ENCODE data around the gene SPOCK1. TPM values are rescaled to one million over a fixed set of nuclear protein-coding genes. Genes with fewer than 3 reads are reported as not detected.
A peak's percentile ranks its signal among the peaks of the same experiment; 100 is the strongest.

The SPOCK1 gene
- total and polyA plus RNA-seq, 2 experiments from 2014 or later = 5.6 to 10.1 TPM

GRCh38 chr5:137470921-137471220 is 28.3 kb downstream of the SPOCK1 start:
- Histone ChIP-seq H3K79me2 (no peaks in the 10 kb centered on the region), H3K27me3 (peaks cover 3% of the 10 kb centered on the region)
- 83% methylated on average over 4 of the region's 4 CpGs for WGBS (ENCODE audit: low lambda C conversion rate, missing lambda C conversion rate)

DNA sequence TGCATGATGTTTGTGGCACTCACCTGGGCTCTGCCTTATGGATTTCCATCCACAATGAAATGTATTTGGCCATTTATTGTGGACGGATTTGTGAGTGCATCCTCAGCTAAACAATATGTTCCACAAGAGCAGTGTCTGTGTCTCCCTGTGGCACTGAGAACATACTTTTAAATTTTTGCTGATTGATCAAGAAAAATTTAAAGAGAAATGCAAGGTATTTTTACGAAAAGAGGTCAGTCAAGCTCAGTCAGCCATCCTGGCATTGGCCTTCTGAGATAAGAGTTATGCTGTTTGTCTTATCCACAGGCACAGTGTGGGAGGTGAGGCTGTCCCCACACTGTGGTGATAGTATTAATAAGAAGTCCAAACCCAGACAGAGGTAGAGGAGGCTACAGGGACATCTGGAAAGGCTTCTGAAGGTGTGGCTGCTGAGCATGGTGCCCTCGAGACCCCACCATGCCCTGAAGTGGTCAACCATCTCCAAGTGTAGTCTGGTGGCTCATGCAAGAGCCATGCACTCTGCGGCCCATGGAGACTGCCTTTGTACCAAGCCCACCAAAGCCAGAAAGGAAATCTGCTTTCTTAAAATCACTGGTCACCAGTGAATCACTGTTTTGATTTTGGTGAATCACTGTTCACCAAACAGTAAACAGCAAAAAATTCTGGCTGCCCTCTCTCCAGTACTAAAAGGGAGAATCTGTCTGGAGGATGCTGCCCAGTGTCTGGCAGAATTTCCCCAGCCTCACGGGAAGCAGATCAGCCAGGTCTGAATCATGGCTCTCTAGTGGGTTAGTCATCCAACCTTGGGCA is 28.8 kb downstream of the SPOCK1 start:
- H3K79me2 ChIP-seq = no peaks in the 10 kb centered on the region
- 79% methylated on average over 5 of the region's 5 CpGs for WGBS (ENCODE audit: low lambda C conversion rate, missing lambda C conversion rate)

More at GRCh38 chr5:137470921-137471220, 28.3 kb downstream of the SPOCK1 start:
- Histone ChIP-seq H3K4me3 (no peak overlapping the region), H3K4me2 (no peak overlapping the region), H2AFZ (no peak overlapping the region), H3K9me3 (ENCODE audit: low read depth) (no peaks in the 10 kb centered on the region), H4K20me1 (ENCODE audit: insufficient read depth, poor library complexity, severe bottlenecking) (no peaks in the 10 kb centered on the region), H3K36me3 (replicated peaks; ENCODE audit: insufficient read depth, low read depth) (no peaks in the 10 kb centered on the region), H3K4me1 (ENCODE audit: insufficient read depth) (no peaks in the 10 kb centered on the region), H3K27ac (no peak overlapping the region), H3K9me2 (replicated peaks; ENCODE audit: insufficient read depth) (no peaks in the 10 kb centered on the region)
- TF ChIP-seq EZH2phosphoT487 (IDR thresholded peaks at IDR 0.05; ENCODE audit: low read depth, severe bottlenecking, unreplicated experiment) (no peak), EZH2 (IDR thresholded peaks at IDR 0.05; ENCODE audit: borderline replicate concordance) (no peak), CTCF (IDR thresholded peaks at IDR 0.05; ENCODE audit: poor library complexity) (no peak)
- DNase-seq (ENCODE audit: low spot score) = no peak

DNA sequence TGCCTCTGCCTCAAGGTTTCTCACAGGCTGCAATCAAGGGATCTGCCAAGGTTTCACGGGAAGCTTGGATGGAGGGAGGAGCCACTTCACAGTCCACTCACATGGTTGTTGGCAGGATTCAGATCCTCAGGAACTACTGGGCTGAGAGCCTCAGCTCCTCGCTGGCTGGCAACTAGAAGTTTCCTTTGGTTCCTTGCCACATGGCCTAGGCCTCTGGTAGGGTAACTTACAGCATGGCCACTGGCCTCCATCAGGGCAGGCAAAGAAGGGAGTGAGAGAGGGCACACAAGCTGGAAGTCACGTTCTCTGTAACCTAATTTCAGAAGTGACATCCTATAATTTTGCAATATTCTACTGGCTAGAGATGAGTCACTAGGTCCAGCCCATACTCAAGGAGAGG is 32.2 kb downstream of the SPOCK1 start:
- H3K79me2 ChIP-seq = no peaks in the 10 kb centered on the region
- H3K27ac ChIP-seq = no peak overlapping the region
- no peaks in the 10 kb centered on the region for H3K27me3 ChIP-seq
- no peaks in the 10 kb centered on the region for H3K36me3 ChIP-seq (replicated peaks; ENCODE audit: insufficient read depth, low read depth)
- H3K4me2 ChIP-seq = no peak overlapping the region
- no peaks in the 10 kb centered on the region for H3K9me3 ChIP-seq (ENCODE audit: low read depth)
- no peaks in the 10 kb centered on the region for H3K9me2 ChIP-seq (replicated peaks; ENCODE audit: insufficient read depth)
- no peaks in the 10 kb centered on the region for H4K20me1 ChIP-seq (ENCODE audit: insufficient read depth, poor library complexity, severe bottlenecking)
- H3K4me1 ChIP-seq (ENCODE audit: insufficient read depth) = no peaks in the 10 kb centered on the region
- no peak overlapping the region for H2AFZ ChIP-seq
- no peak for DNase-seq (ENCODE audit: low spot score)
- H3K4me3 ChIP-seq = no peak overlapping the region
- 78% methylated on average over 3 of the region's 3 CpGs for WGBS (ENCODE audit: low lambda C conversion rate, missing lambda C conversion rate)
- TF ChIP-seq EZH2phosphoT487 (IDR thresholded peaks at IDR 0.05; ENCODE audit: low read depth, severe bottlenecking, unreplicated experiment) (no peak), CTCF (IDR thresholded peaks at IDR 0.05; ENCODE audit: poor library complexity) (no peak), EZH2 (IDR thresholded peaks at IDR 0.05; ENCODE audit: borderline replicate concordance) (no peak)

More for the DNA sequence above, 28.8 kb downstream of the SPOCK1 start:
- Histone ChIP-seq H3K4me3 (no peak overlapping the region), H3K4me1 (ENCODE audit: insufficient read depth) (no peaks in the 10 kb centered on the region), H4K20me1 (ENCODE audit: insufficient read depth, poor library complexity, severe bottlenecking) (no peaks in the 10 kb centered on the region), H2AFZ (no peak overlapping the region), H3K9me2 (replicated peaks; ENCODE audit: insufficient read depth) (no peaks in the 10 kb centered on the region), H3K36me3 (replicated peaks; ENCODE audit: insufficient read depth, low read depth) (no peaks in the 10 kb centered on the region), H3K27me3 (peaks cover 3% of the 10 kb centered on the region), H3K27ac (no peak overlapping the region), H3K4me2 (no peak overlapping the region), H3K9me3 (ENCODE audit: low read depth) (no peaks in the 10 kb centered on the region)
- TF ChIP-seq EZH2 (IDR thresholded peaks at IDR 0.05; ENCODE audit: borderline replicate concordance) = no peak
- DNase-seq (ENCODE audit: low spot score) = peak; percentile 8

DNA sequence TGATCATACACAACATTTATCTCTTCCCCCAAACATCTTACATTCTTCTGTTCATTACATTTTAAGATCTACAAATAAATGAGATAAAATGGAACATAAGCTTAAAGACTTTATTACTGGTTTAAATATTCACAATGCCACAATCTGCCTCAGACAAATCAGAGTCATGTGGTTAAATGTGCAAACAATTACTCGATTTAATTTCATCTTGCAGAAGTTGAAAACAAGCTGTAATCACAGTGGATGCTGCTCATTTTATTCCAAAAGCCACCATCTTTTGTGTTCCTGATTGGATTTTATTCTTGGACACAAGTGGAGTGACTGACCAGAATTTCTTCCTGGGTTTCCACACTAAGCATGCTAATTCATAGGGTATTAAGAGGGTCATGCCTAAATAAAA is 33.2 kb downstream of the SPOCK1 start:
- Histone ChIP-seq H3K9me2 (replicated peaks; ENCODE audit: insufficient read depth) (no peaks in the 10 kb centered on the region), H3K4me2 (no peak overlapping the region), H3K36me3 (replicated peaks; ENCODE audit: insufficient read depth, low read depth) (no peaks in the 10 kb centered on the region), H3K27ac (no peak overlapping the region), H4K20me1 (ENCODE audit: insufficient read depth, poor library complexity, severe bottlenecking) (no peaks in the 10 kb centered on the region), H2AFZ (no peak overlapping the region), H3K9me3 (ENCODE audit: low read depth) (no peaks in the 10 kb centered on the region), H3K79me2 (no peaks in the 10 kb centered on the region), H3K4me1 (ENCODE audit: insufficient read depth) (no peaks in the 10 kb centered on the region), H3K27me3 (no peaks in the 10 kb centered on the region), H3K4me3 (no peak overlapping the region)
- no peak for DNase-seq (ENCODE audit: low spot score)
- TF ChIP-seq EZH2phosphoT487 (IDR thresholded peaks at IDR 0.05; ENCODE audit: low read depth, severe bottlenecking, unreplicated experiment) (no peak), EZH2 (IDR thresholded peaks at IDR 0.05; ENCODE audit: borderline replicate concordance) (no peak), CTCF (IDR thresholded peaks at IDR 0.05; ENCODE audit: poor library complexity) (no peak)
- 85% methylated on average over 1 of the region's 1 CpG for WGBS (ENCODE audit: low lambda C conversion rate, missing lambda C conversion rate)

All from hepatocyte (in vitro differentiated cells).